SK-N-SH (cell line): ENCODE results near the gene RTN4RL2. TPM values are rescaled to one million over a fixed set of nuclear protein-coding genes. Genes with fewer than 3 reads are reported as not detected.

ENCODE experiments used
- CTCF ChIA-PET: fragments of 300-600, 350-600 bp; formaldehyde crosslinking; extraction: SDS; loops from one replicate; lab custom pipeline; 2021; lab: Yijun Ruan, JAX
- POLR2A ChIA-PET: fragments of 350-600 bp; sonication (Branson Sonifier 250); formaldehyde crosslinking; extraction: SDS; loops from one replicate; lab custom pipeline; 2020; ENCODE audit warnings: antibody characterized with exemption, inconsistent platforms; lab: Yijun Ruan, JAX
- DNase-seq: peaks from one replicate; pipeline ENCODE4 v3.0.0; 2012
- H2AFZ ChIP-seq: fragments of 200-600 bp; sonication (generic); 2 replicates; pipeline ENCODE4 v1.8.1; 2016; ENCODE audit warnings: antibody characterized with exemption, mild to moderate bottlenecking, low read depth
- H3F3A ChIP-seq: fragments of 200-600 bp; sonication (generic); replicated peaks from 2 replicates; pipeline ENCODE3; 2016; ENCODE audit warnings: antibody characterized with exemption, mild to moderate bottlenecking; ENCODE audit not compliant: insufficient read depth
- H3K27ac ChIP-seq, 2 experiments: fragments of 200-500 bp in 1 of 2; fragments of 200-600 bp in 1 of 2; sonication (Bioruptor generic) in 1 of 2; sonication (generic), shearing (Covaris generic) in 1 of 2; 2 replicates each; pipeline versions ENCODE4 v1.5.1 to v1.6.1; 2014 to 2016; ENCODE audit warnings: low read depth in 2 of 2, inconsistent platforms in 1 of 2, low read length in 1 of 2, mild to moderate bottlenecking in 1 of 2, mixed read lengths in 1 of 2
- H3K27me3 ChIP-seq: fragments of 200-600 bp; sonication (generic), shearing (Covaris generic); 2 replicates; pipeline ENCODE4 v1.6.1; 2016; ENCODE audit warnings: mixed run types; ENCODE audit not compliant: insufficient read depth
- H3K36me3 ChIP-seq, 2 experiments: fragments of 200-500 bp in 1 of 2; fragments of 200-600 bp in 1 of 2; sonication (Bioruptor generic) in 1 of 2; sonication (generic) in 1 of 2; replicated peaks in 1 of 2; 2 replicates each; pipeline versions ENCODE3 to v1.5.1; 2014 to 2016; ENCODE audit warnings: low read length in 1 of 2, mild to moderate bottlenecking in 1 of 2; ENCODE audit not compliant: insufficient read depth in 2 of 2, control insufficient read depth in 1 of 2
- H3K4me1 ChIP-seq, 2 experiments: fragments of 200-500 bp in 1 of 2; fragments of 200-600 bp in 1 of 2; sonication (Bioruptor generic) in 1 of 2; sonication (generic), shearing (Covaris generic) in 1 of 2; 2 replicates each; pipeline versions ENCODE4 v1.5.1 to v1.6.1; 2014 to 2016; ENCODE audit warnings: low read depth in 1 of 2, low read length in 1 of 2, mixed run types in 1 of 2; ENCODE audit not compliant: insufficient read depth in 2 of 2, control insufficient read depth in 1 of 2
- H3K4me2 ChIP-seq: fragments of 200-600 bp; sonication (generic), shearing (Covaris generic); 2 replicates; pipeline ENCODE4 v1.6.1; 2017; ENCODE audit warnings: mixed run types
- H3K4me3 ChIP-seq, 2 experiments: fragments of 200-500 bp in 1 of 2; fragments of 200-600 bp in 1 of 2; sonication (Bioruptor generic) in 1 of 2; sonication (generic), shearing (Covaris generic) in 1 of 2; 2 replicates each; pipeline versions ENCODE4 v1.5.1 to v1.8.1; 2014 to 2016; ENCODE audit warnings: low read depth in 2 of 2, inconsistent platforms in 1 of 2, low read length in 1 of 2, mild to moderate bottlenecking in 1 of 2, mixed read lengths in 1 of 2, moderate library complexity in 1 of 2
- H3K79me2 ChIP-seq: fragments of 200-600 bp; sonication (generic); 2 replicates; pipeline ENCODE4 v1.8.1; 2017; ENCODE audit warnings: mild to moderate bottlenecking; ENCODE audit not compliant: insufficient read depth
- H3K9ac ChIP-seq: fragments of 200-600 bp; sonication (generic); 2 replicates; pipeline ENCODE4 v1.6.1; 2017; ENCODE audit warnings: mixed run types
- H3K9me2 ChIP-seq: fragments of 200-600 bp; sonication (generic); 2 replicates; pipeline ENCODE4 v1.6.1; 2017; ENCODE audit warnings: mixed run types
- H3K9me3 ChIP-seq: fragments of 200-600 bp; sonication (generic); 2 replicates; pipeline ENCODE4 v1.6.1; 2017; ENCODE audit warnings: mixed run types, mild to moderate bottlenecking, moderate library complexity
- H4K20me1 ChIP-seq: fragments of 200-600 bp; sonication (generic); 2 replicates; pipeline ENCODE4 v1.6.1; 2017; ENCODE audit warnings: mild to moderate bottlenecking, mixed run types; ENCODE audit not compliant: insufficient read depth
- EP300 ChIP-seq, 2 experiments: IDR thresholded peaks; 2 replicates each; pipeline versions ENCODE4 v1.4.0 to v1.6.1; 2012; ENCODE audit warnings: borderline replicate concordance in 1 of 2, low read depth in 1 of 2, low read length in 1 of 2
- EZH2phosphoT487 ChIP-seq: fragments of 200-600 bp; sonication (generic); IDR thresholded peaks from 2 replicates; pipeline ENCODE4 v1.6.1; 2017; ENCODE audit warnings: low read depth, mixed run types, mild to moderate bottlenecking, antibody characterized with exemption, moderate library complexity, borderline replicate concordance
- FOSL2 ChIP-seq: IDR thresholded peaks from 2 replicates; pipeline ENCODE4 v1.4.0; 2012; ENCODE audit warnings: low read depth, mild to moderate bottlenecking, moderate library complexity, borderline replicate concordance
- IRF3 ChIP-seq: fragments of 150-350 bp; IDR thresholded peaks from 2 replicates; pipeline ENCODE4 v1.6.1; 2016; ENCODE audit warnings: mild to moderate bottlenecking, low read depth, low read length
- MAX ChIP-seq: IDR thresholded peaks from 2 replicates; pipeline ENCODE4 v1.4.0; 2012; ENCODE audit warnings: low read depth
- RCOR1 ChIP-seq: fragments of 150-350 bp; IDR thresholded peaks from 2 replicates; pipeline ENCODE4 v1.6.1; 2017; ENCODE audit warnings: antibody characterized with exemption, low read length
- REST ChIP-seq: IDR thresholded peaks from 2 replicates; pipeline ENCODE4 v1.6.1; 2012; ENCODE audit warnings: mild to moderate bottlenecking, low read depth, low read length, moderate library complexity
- RFX5 ChIP-seq: IDR thresholded peaks from 2 replicates; pipeline ENCODE4 v1.6.1; 2012; ENCODE audit warnings: mild to moderate bottlenecking, improper control_type of control experiment, low read length
- TCF12 ChIP-seq: IDR thresholded peaks from 2 replicates; pipeline ENCODE4 v1.4.0; 2012
- ZBTB33 ChIP-seq: IDR thresholded peaks from 2 replicates; pipeline ENCODE4 v1.4.0; 2012; ENCODE audit warnings: low read depth, borderline replicate concordance
- WGBS: methylation state at CpG from one replicate; pipeline ENCODE4 v1.1.6; 2017; ENCODE audit warnings: low lambda C conversion rate; 5-methylcytosine and 5-hydroxymethylcytosine counted together
- polyA plus RNA-seq, 3 experiments: library from polyadenylated mRNA; depleted of rRNA; stranded (reverse); fragments of >200 nt; gene quantifications; 2 replicates each; pipeline ENCODE4 v1.2.3, GENCODE V29; 2012

The RTN4RL2 gene
- polyA plus RNA-seq, 1 of the 3 experiments (the other 2 are of a cell fraction): 0.30 TPM

GRCh38 chr11:57425565-57426438 lies 34.5 kb upstream of the RTN4RL2 start:
- H3K4me1 ChIP-seq: peaks cover 23 to 24% of the 10 kb centered on the region in 2 experiments; a peak in 2 of 4 replicates
- no peaks in the 10 kb centered on the region for H4K20me1 ChIP-seq
- WGBS: 77% methylated on average over 14 of the region's 15 CpGs
- H3K4me3 ChIP-seq: no peak overlapping the region; a peak in 1 of 4 replicates
- DNase-seq: no peak
- no peaks in the 10 kb centered on the region; the same call in 1 of the 2 replicates for H3K27me3 ChIP-seq
- no peaks in the 10 kb centered on the region for H3F3A ChIP-seq
- no peak overlapping the region for H2AFZ ChIP-seq
- ChIA-PET CTCF (interaction anchor here (0.6 to 6.3 kb wide), 3 partner anchors 32 to 83 kb away, joined by 3 to 26 read pairs (median 3); no protein-coding TSS in a partner anchor), POLR2A (no interaction called here)
- no peak overlapping the region for H3K4me2 ChIP-seq
- no peak overlapping the region for H3K9ac ChIP-seq
- no peaks in the 10 kb centered on the region for H3K36me3 ChIP-seq
- TF ChIP-seq TCF12 (no peak), RCOR1 (no peak), MAX (no peak), IRF3 (no peak), FOSL2 (no peak), ZBTB33 (no peak), REST (no peak), EZH2phosphoT487 (no peak), EP300 (IDR thresholded peaks at IDR 0.05; ENCODE audit: borderline replicate concordance in 1 of 2, low read depth in 1 of 2, low read length in 1 of 2) (no peak), RFX5 (no peak)
- H3K9me2 ChIP-seq: no peaks in the 10 kb centered on the region
- no peaks in the 10 kb centered on the region for H3K79me2 ChIP-seq
- H3K27ac ChIP-seq: no peak overlapping the region
- H3K9me3 ChIP-seq: no peaks in the 10 kb centered on the region
